Measurements from ENCODE around the gene SCPEP1.

The SCPEP1 gene

GRCh38 chr17:56977673-56978395 lies at the start of gene SCPEP1:
SCPEP1 (plus strand) TSS chr17:56978131; CDS start chr17:56978160, 29 bp downstream.
- no peaks in the 10 kb centered on the region for H3K9me3 ChIP-seq (ENCODE audit: insufficient read depth, low read length)

GRCh38 chr17:56928586-56928985 lies 49.3 kb upstream of the SCPEP1 start:
- TF ChIP-seq CTCF (IDR thresholded peaks at IDR 0.05; ENCODE audit: insufficient read depth, low read length, poor library complexity, severe bottlenecking) (no peak), EZH2phosphoT487 (conservative IDR thresholded peaks at IDR 0.05; ENCODE audit: low read length) (no peak)
- H3F3A ChIP-seq (ENCODE audit: insufficient read depth) = no peaks in the 10 kb centered on the region
- H3K9ac ChIP-seq (ENCODE audit: low read length) = no peak overlapping the region
- H3K79me2 ChIP-seq (ENCODE audit: insufficient read depth, low read length) = no peaks in the 10 kb centered on the region
- H3K36me3 ChIP-seq (ENCODE audit: low read length) = peaks cover 4% of the 10 kb centered on the region; the same call in 1 of the 2 replicates
- peaks cover 17% of the 10 kb centered on the region; the same call in 1 of the 2 replicates for H3K9me3 ChIP-seq (ENCODE audit: insufficient read depth, low read length)
- H3K27ac ChIP-seq (ENCODE audit: low read depth, low read length) = no peak overlapping the region
- no peak overlapping the region for H3K4me2 ChIP-seq (ENCODE audit: low read depth, low read length, poor library complexity, severe bottlenecking)
- no peaks in the 10 kb centered on the region for H3K9me2 ChIP-seq (replicated peaks; ENCODE audit: insufficient read depth, low read length)
- no peak overlapping the region for H3K4me3 ChIP-seq (ENCODE audit: insufficient read depth, low read length, poor library complexity, severe bottlenecking)
- H2AFZ ChIP-seq (ENCODE audit: low read depth, low read length, severe bottlenecking) = no peak overlapping the region
- H3K27me3 ChIP-seq (ENCODE audit: low read length) = no peaks in the 10 kb centered on the region
- no peaks in the 10 kb centered on the region for H4K20me1 ChIP-seq (ENCODE audit: low read depth, low read length)

More at GRCh38 chr17:56977673-56978395, at the start of gene SCPEP1:
- Histone ChIP-seq H2AFZ (ENCODE audit: low read depth, low read length, severe bottlenecking) (peak within 1 kb of the TSS; percentile 91), H3K79me2 (ENCODE audit: insufficient read depth, low read length) (no peaks in the 10 kb centered on the region), H3K27me3 (ENCODE audit: low read length) (no peaks in the 10 kb centered on the region), H4K20me1 (ENCODE audit: low read depth, low read length) (no peaks in the 10 kb centered on the region), H3F3A (ENCODE audit: insufficient read depth) (peaks cover 6% of the 10 kb centered on the region; the same call in 1 of the 2 replicates), H3K9me2 (replicated peaks; ENCODE audit: insufficient read depth, low read length) (no peaks in the 10 kb centered on the region), H3K4me3 (ENCODE audit: insufficient read depth, low read length, poor library complexity, severe bottlenecking) (peak within 1 kb of the TSS; percentile 79), H3K9ac (ENCODE audit: low read length) (peak within 1 kb of the TSS; percentile 64), H3K4me2 (ENCODE audit: low read depth, low read length, poor library complexity, severe bottlenecking) (peak within 1 kb of the TSS; percentile 90), H3K27ac (ENCODE audit: low read depth, low read length) (no peak within 1 kb of the TSS), H3K36me3 (ENCODE audit: low read length) (no peaks in the 10 kb centered on the region)
- TF ChIP-seq EZH2phosphoT487 (conservative IDR thresholded peaks at IDR 0.05; ENCODE audit: low read length) (no peak), CTCF (IDR thresholded peaks at IDR 0.05; ENCODE audit: insufficient read depth, low read length, poor library complexity, severe bottlenecking) (no peak)

GRCh38 chr17:56929362-56929969 lies 48.5 kb upstream of the SCPEP1 start:
- TF ChIP-seq CTCF (IDR thresholded peaks at IDR 0.05; ENCODE audit: insufficient read depth, low read length, poor library complexity, severe bottlenecking) = no peak
- no peak for TF ChIP-seq EZH2phosphoT487 (conservative IDR thresholded peaks at IDR 0.05; ENCODE audit: low read length)
- Histone ChIP-seq H3F3A (ENCODE audit: insufficient read depth) (no peaks in the 10 kb centered on the region), H4K20me1 (ENCODE audit: low read depth, low read length) (no peaks in the 10 kb centered on the region), H3K79me2 (ENCODE audit: insufficient read depth, low read length) (no peaks in the 10 kb centered on the region), H3K9me2 (replicated peaks; ENCODE audit: insufficient read depth, low read length) (no peaks in the 10 kb centered on the region), H3K27ac (ENCODE audit: low read depth, low read length) (no peak overlapping the region), H3K27me3 (ENCODE audit: low read length) (no peaks in the 10 kb centered on the region), H3K4me3 (ENCODE audit: insufficient read depth, low read length, poor library complexity, severe bottlenecking) (no peak overlapping the region), H3K9ac (ENCODE audit: low read length) (no peak overlapping the region), H3K4me2 (ENCODE audit: low read depth, low read length, poor library complexity, severe bottlenecking) (no peak overlapping the region), H3K36me3 (ENCODE audit: low read length) (peaks cover 7% of the 10 kb centered on the region), H3K9me3 (ENCODE audit: insufficient read depth, low read length) (peaks cover 17% of the 10 kb centered on the region; the same call in 1 of the 2 replicates), H2AFZ (ENCODE audit: low read depth, low read length, severe bottlenecking) (no peak overlapping the region)

Measured in SU-DHL-6 (cell line).